Neural cell (in vitro differentiated cells): ENCODE data around the gene PDF. TPM values are rescaled to one million over a fixed set of nuclear protein-coding genes. Genes with fewer than 3 reads are reported as not detected.

Experiments used
- H2AFZ ChIP-seq: fragments of 200-600, 300-800 bp; sonication (generic), shearing (Covaris generic); 2 replicates; pipeline ENCODE4 v1.6.0; 2014; ENCODE audit warnings: low read depth, mild to moderate bottlenecking, antibody characterized with exemption, low read length, moderate library complexity
- H3F3A ChIP-seq: fragments of 200-600 bp; shearing (Covaris generic); 2 replicates; pipeline ENCODE4 v1.6.1; 2016; ENCODE audit warnings: mild to moderate bottlenecking, moderate library complexity, mixed read lengths, antibody characterized with exemption, low read length; ENCODE audit not compliant: insufficient read depth, poor library complexity, severe bottlenecking
- H3K27ac ChIP-seq: fragments of 200-600, 300-800 bp; sonication (generic), shearing (Covaris generic); 2 replicates; pipeline ENCODE4 v1.5.1; 2014; ENCODE audit warnings: mild to moderate bottlenecking, low read length, moderate library complexity
- H3K27me3 ChIP-seq: fragments of 300-800, 200-600 bp; sonication (generic), shearing (Covaris generic); 2 replicates; pipeline ENCODE4 v1.6.0; 2014; ENCODE audit warnings: mild to moderate bottlenecking, low read depth, low read length, moderate library complexity; ENCODE audit not compliant: insufficient read depth
- H3K36me3 ChIP-seq: fragments of 300-800, 200-600 bp; sonication (generic), shearing (Covaris generic); 2 replicates; pipeline ENCODE4 v1.5.1; 2014; ENCODE audit warnings: mild to moderate bottlenecking, antibody characterized with exemption, low read length, moderate library complexity; ENCODE audit not compliant: insufficient read depth
- H3K4me2 ChIP-seq: fragments of 300-800, 200-600 bp; sonication (generic), shearing (Covaris generic); 2 replicates; pipeline ENCODE4 v1.6.0; 2014; ENCODE audit warnings: mild to moderate bottlenecking, low read length
- H3K4me3 ChIP-seq: fragments of 300-800, 200-600 bp; sonication (generic), shearing (Covaris generic); 2 replicates; pipeline ENCODE4 v1.5.1; 2014; ENCODE audit warnings: mild to moderate bottlenecking, low read length, moderate library complexity
- H3K79me2 ChIP-seq: fragments of 200-600 bp; shearing (Covaris generic); replicated peaks from 2 replicates; pipeline ENCODE4 v1.6.0; 2014; ENCODE audit warnings: mild to moderate bottlenecking, low read length, moderate library complexity; ENCODE audit not compliant: insufficient read depth
- H3K9ac ChIP-seq: fragments of 300-800, 200-600 bp; sonication (generic), shearing (Covaris generic); 2 replicates; pipeline ENCODE4 v1.6.1; 2016; ENCODE audit warnings: mild to moderate bottlenecking, low read length, mixed read lengths
- H3K9me2 ChIP-seq: fragments of 200-600 bp; shearing (Covaris generic); 2 replicates; pipeline ENCODE4 v1.6.1; 2016; ENCODE audit warnings: mild to moderate bottlenecking, low read length, mixed read lengths; ENCODE audit not compliant: insufficient read depth
- H3K9me3 ChIP-seq: fragments of 200-600, 300-800 bp; sonication (generic), shearing (Covaris generic); 2 replicates; pipeline ENCODE4 v1.6.1; 2016; ENCODE audit warnings: mild to moderate bottlenecking, mixed run types, low read length, moderate library complexity, mixed read lengths
- H4K20me1 ChIP-seq: fragments of 200-600 bp; shearing (Covaris generic); 2 replicates; pipeline ENCODE4 v1.6.1; 2016; ENCODE audit warnings: mild to moderate bottlenecking, mixed run types; ENCODE audit not compliant: insufficient read depth
- CTCF ChIP-seq: fragments of 450-650 bp; IDR thresholded peaks from 2 replicates; pipeline ENCODE4 v1.5.1; 2014; ENCODE audit warnings: antibody characterized with exemption, mild to moderate bottlenecking, moderate library complexity; ENCODE audit not compliant: poor library complexity, severe bottlenecking
- EP300 ChIP-seq: fragments of 450-650 bp; conservative IDR thresholded peaks from 2 replicates; pipeline ENCODE4 v1.6.1; 2014; ENCODE audit warnings: antibody characterized with exemption, mild to moderate bottlenecking, moderate library complexity; ENCODE audit not compliant: poor library complexity, severe bottlenecking
- POLR2AphosphoS5 ChIP-seq: IDR thresholded peaks from 2 replicates; pipeline ENCODE4 v1.6.1; 2012
- RAD21 ChIP-seq: fragments of 450-650 bp; conservative IDR thresholded peaks from 2 replicates; pipeline ENCODE4 v1.6.1; 2014; ENCODE audit warnings: antibody characterized with exemption, mild to moderate bottlenecking, moderate library complexity
- REST ChIP-seq: IDR thresholded peaks from 2 replicates; pipeline ENCODE4 v1.6.1; 2012; ENCODE audit warnings: borderline replicate concordance
- polyA plus RNA-seq: library from polyadenylated mRNA; depleted of rRNA; stranded (reverse); fragments of >200 nt; gene quantifications from 2 replicates; pipeline ENCODE4 v1.2.3, GENCODE V29; 2014

The PDF gene
- polyA plus RNA-seq, 1 donor from 2014 or later: 5.1 TPM

DNA sequence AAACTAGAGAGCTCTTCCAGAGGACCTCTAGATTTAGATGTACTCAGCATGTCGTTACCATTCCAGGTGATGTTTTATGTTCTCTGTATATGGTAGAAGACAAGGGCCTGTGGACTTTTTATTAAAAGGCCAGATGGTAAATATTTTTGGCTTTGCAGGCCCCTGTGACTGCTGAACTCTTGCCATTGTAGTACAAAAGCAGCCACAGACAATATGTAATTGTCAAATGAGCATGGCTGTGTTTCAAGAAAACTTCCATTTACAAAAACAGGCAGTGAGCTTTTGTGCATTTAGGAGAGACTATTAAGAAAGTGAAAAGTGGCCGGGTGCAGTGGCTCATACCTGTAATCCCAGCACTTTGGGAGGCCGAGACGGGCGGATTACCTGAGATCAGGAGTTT, 13.8 kb upstream of the PDF start:
- Histone ChIP-seq H3F3A (no peaks in the 10 kb centered on the region), H4K20me1 (no peaks in the 10 kb centered on the region), H3K36me3 (peaks cover 6% of the 10 kb centered on the region), H3K27me3 (no peaks in the 10 kb centered on the region), H2AFZ (no peak overlapping the region), H3K4me3 (no peak overlapping the region), H3K27ac (no peak overlapping the region), H3K9me2 (no peaks in the 10 kb centered on the region), H3K9me3 (no peaks in the 10 kb centered on the region), H3K79me2 (peaks cover 14% of the 10 kb centered on the region), H3K4me2 (no peak overlapping the region), H3K9ac (no peak overlapping the region)
- no peak for TF ChIP-seq REST
- TF ChIP-seq POLR2AphosphoS5: no peak
- TF ChIP-seq CTCF: no peak

GRCh38 chr16:69340095-69340644, 9.8 kb upstream of the PDF start:
- peak overlapping the region; percentile 99 for H3K4me3 ChIP-seq
- peak overlapping the region; percentile 21 for H2AFZ ChIP-seq
- no peaks in the 10 kb centered on the region for H4K20me1 ChIP-seq
- H3K36me3 ChIP-seq: peaks cover 6% of the 10 kb centered on the region
- H3K9ac ChIP-seq: peak overlapping the region; percentile 87
- TF ChIP-seq RAD21 (no peak), EP300 (no peak), REST (no peak)
- H3K27me3 ChIP-seq: no peaks in the 10 kb centered on the region
- no peaks in the 10 kb centered on the region for H3K9me2 ChIP-seq
- H3K9me3 ChIP-seq: no peaks in the 10 kb centered on the region
- peak overlapping the region; percentile 89 for H3K4me2 ChIP-seq
- H3F3A ChIP-seq: no peaks in the 10 kb centered on the region
- peaks cover 24% of the 10 kb centered on the region for H3K79me2 ChIP-seq
- peak overlapping the region; percentile 88 for H3K27ac ChIP-seq
